ENCODE results near the gene SH3TC2. TPM values are rescaled to one million over a fixed set of nuclear protein-coding genes. Genes with fewer than 3 reads are reported as not detected.

Gene SH3TC2
- total and polyA plus RNA-seq, 10 of the 15 experiments (the other 5 are each of a cell fraction or from before 2014, with no cell fraction given): not detected

DNA sequence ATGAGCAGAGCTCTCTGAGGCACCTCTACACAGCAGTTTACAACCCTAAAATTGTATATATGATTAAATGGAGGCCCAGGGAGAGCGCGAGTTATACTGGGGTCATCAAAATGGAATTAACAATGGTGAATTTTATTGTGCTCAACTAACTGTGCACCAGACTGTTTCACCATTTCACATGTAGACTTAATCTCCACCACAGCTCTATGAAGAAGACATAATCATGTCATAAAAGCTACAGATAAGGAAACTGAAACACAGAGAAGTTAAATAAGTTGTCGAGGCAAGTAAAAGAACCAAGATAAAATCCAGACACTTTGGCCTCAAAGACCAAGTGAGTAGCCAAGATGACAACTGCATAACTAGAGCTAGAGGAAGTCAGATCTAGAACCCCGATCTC, 1.5 kb downstream of the SH3TC2 start:
- H3K27ac ChIP-seq (ENCODE audit: control insufficient read depth, insufficient read depth): no peak overlapping the region
- no peaks in the 10 kb centered on the region for H4K20me1 ChIP-seq (ENCODE audit: control insufficient read depth, insufficient read depth)
- no peak for FAIRE-seq
- POLR2A ChIA-PET: no interaction called here
- no TSS peak for BruUV-seq (replicated peaks)
- TF ChIP-seq ZBED1 (IDR thresholded peaks at IDR 0.05; ENCODE audit: borderline replicate concordance) (no peak), HDAC2 (IDR thresholded peaks at IDR 0.05) (no peak), SMAD5 (IDR thresholded peaks at IDR 0.05; ENCODE audit: low read depth) (no peak), POLR2AphosphoS2 (IDR thresholded peaks at IDR 0.05; ENCODE audit: low read depth, low read length) (no peak), FOXM1 (IDR thresholded peaks at IDR 0.05; ENCODE audit: low read depth, low read length) (no peak), SMAD1 (IDR thresholded peaks at IDR 0.05; ENCODE audit: low read depth, partially characterized antibody) (no peak), NFIC (IDR thresholded peaks at IDR 0.05; ENCODE audit: low read depth, low read length) (no peak)
- H3K27me3 ChIP-seq (replicated peaks in 1 of 2; ENCODE audit: control insufficient read depth in 2 of 2, insufficient read depth in 2 of 2, low read length in 1 of 2): no peaks in the 10 kb centered on the region; a peak in 1 of 4 replicates
- WGBS (ENCODE audit: insufficient coverage, insufficient replicate concordance, low lambda C conversion rate, missing lambda C conversion rate): 63% methylated on average over 4 of the region's 4 CpGs
- H2AFZ ChIP-seq (ENCODE audit: control insufficient read depth, low read depth, low read length): no peak overlapping the region
- H3K4me3 ChIP-seq: no peak overlapping the region
- no peaks in the 10 kb centered on the region for H3K36me3 ChIP-seq (ENCODE audit: control insufficient read depth in 2 of 2, insufficient read depth in 2 of 2, low read length in 1 of 2)
- H3K4me2 ChIP-seq (ENCODE audit: control insufficient read depth, insufficient read depth): no peak overlapping the region
- no peak for ATAC-seq
- intact Hi-C loops (cut with micrococcal nuclease; ENCODE audit: unreplicated experiment): no loop called here
- H3K4me1 ChIP-seq (ENCODE audit: control insufficient read depth, insufficient read depth, low read length): no peaks in the 10 kb centered on the region
- H3K9me3 ChIP-seq (replicated peaks; ENCODE audit: control insufficient read depth, insufficient read depth, low read length): no peaks in the 10 kb centered on the region
- CTCF ChIA-PET: no interaction called here
- RAD21 ChIA-PET (ENCODE audit: unreplicated experiment): no interaction called here
- H3K79me2 ChIP-seq (ENCODE audit: control insufficient read depth, insufficient read depth, low read length): no peaks in the 10 kb centered on the region
- H3K9ac ChIP-seq (ENCODE audit: control insufficient read depth, insufficient read depth, low read length): no peak overlapping the region
- in situ Hi-C loops (cut with MboI): no loop called here
- SMC1A ChIA-PET (ENCODE audit: uncharacterized antibody, unreplicated experiment): no interaction called here
- DNase-seq (ENCODE audit: low read depth, low spot score): no peak

DNA sequence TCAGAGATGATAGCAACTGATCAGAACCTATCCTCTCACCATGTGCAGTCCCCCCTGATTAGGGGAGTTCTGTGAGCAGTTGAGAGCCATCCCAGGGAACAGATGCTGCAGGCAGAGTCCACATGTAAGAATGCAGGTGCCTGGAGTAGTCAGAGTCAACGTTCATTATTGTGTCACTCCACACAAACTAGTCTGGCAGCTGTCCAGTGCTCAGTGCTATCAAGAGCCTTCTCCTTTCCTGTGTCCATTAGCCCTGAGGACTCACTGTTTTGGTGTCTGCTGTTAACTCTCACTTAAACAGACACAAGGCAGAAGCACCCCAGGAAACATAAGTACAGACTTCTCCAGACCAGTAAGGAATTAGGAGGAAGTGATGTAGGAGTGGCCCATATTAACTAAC, 2.5 kb downstream of the SH3TC2 start:
- H4K20me1 ChIP-seq (ENCODE audit: control insufficient read depth, insufficient read depth): no peaks in the 10 kb centered on the region
- no peak overlapping the region for H3K9ac ChIP-seq (ENCODE audit: control insufficient read depth, insufficient read depth, low read length)
- 0% methylated on average over 1 of the region's 1 CpG for WGBS (ENCODE audit: insufficient coverage, insufficient replicate concordance, low lambda C conversion rate, missing lambda C conversion rate)
- CTCF ChIA-PET: no interaction called here
- POLR2A ChIA-PET: no interaction called here
- no peak overlapping the region for H2AFZ ChIP-seq (ENCODE audit: control insufficient read depth, low read depth, low read length)
- no peak for FAIRE-seq
- H3K79me2 ChIP-seq (ENCODE audit: control insufficient read depth, insufficient read depth, low read length): no peaks in the 10 kb centered on the region
- no TSS peak for BruUV-seq (replicated peaks)
- intact Hi-C loops (cut with micrococcal nuclease; ENCODE audit: unreplicated experiment): no loop called here
- H3K4me1 ChIP-seq (ENCODE audit: control insufficient read depth, insufficient read depth, low read length): no peaks in the 10 kb centered on the region
- H3K36me3 ChIP-seq (ENCODE audit: control insufficient read depth in 2 of 2, insufficient read depth in 2 of 2, low read length in 1 of 2): no peaks in the 10 kb centered on the region
- SMC1A ChIA-PET (ENCODE audit: uncharacterized antibody, unreplicated experiment): no interaction called here
- H3K9me3 ChIP-seq (replicated peaks; ENCODE audit: control insufficient read depth, insufficient read depth, low read length): no peaks in the 10 kb centered on the region
- H3K4me2 ChIP-seq (ENCODE audit: control insufficient read depth, insufficient read depth): no peak overlapping the region
- H3K4me3 ChIP-seq: no peak overlapping the region
- in situ Hi-C loops (cut with MboI): no loop called here
- no peaks in the 10 kb centered on the region; a peak in 1 of 4 replicates for H3K27me3 ChIP-seq (replicated peaks in 1 of 2; ENCODE audit: control insufficient read depth in 2 of 2, insufficient read depth in 2 of 2, low read length in 1 of 2)
- RAD21 ChIA-PET (ENCODE audit: unreplicated experiment): no interaction called here
- no peak for DNase-seq (ENCODE audit: low read depth, low spot score)
- no peak overlapping the region for H3K27ac ChIP-seq (ENCODE audit: control insufficient read depth, insufficient read depth)
- ATAC-seq: no peak
- TF ChIP-seq, protein P1, sequence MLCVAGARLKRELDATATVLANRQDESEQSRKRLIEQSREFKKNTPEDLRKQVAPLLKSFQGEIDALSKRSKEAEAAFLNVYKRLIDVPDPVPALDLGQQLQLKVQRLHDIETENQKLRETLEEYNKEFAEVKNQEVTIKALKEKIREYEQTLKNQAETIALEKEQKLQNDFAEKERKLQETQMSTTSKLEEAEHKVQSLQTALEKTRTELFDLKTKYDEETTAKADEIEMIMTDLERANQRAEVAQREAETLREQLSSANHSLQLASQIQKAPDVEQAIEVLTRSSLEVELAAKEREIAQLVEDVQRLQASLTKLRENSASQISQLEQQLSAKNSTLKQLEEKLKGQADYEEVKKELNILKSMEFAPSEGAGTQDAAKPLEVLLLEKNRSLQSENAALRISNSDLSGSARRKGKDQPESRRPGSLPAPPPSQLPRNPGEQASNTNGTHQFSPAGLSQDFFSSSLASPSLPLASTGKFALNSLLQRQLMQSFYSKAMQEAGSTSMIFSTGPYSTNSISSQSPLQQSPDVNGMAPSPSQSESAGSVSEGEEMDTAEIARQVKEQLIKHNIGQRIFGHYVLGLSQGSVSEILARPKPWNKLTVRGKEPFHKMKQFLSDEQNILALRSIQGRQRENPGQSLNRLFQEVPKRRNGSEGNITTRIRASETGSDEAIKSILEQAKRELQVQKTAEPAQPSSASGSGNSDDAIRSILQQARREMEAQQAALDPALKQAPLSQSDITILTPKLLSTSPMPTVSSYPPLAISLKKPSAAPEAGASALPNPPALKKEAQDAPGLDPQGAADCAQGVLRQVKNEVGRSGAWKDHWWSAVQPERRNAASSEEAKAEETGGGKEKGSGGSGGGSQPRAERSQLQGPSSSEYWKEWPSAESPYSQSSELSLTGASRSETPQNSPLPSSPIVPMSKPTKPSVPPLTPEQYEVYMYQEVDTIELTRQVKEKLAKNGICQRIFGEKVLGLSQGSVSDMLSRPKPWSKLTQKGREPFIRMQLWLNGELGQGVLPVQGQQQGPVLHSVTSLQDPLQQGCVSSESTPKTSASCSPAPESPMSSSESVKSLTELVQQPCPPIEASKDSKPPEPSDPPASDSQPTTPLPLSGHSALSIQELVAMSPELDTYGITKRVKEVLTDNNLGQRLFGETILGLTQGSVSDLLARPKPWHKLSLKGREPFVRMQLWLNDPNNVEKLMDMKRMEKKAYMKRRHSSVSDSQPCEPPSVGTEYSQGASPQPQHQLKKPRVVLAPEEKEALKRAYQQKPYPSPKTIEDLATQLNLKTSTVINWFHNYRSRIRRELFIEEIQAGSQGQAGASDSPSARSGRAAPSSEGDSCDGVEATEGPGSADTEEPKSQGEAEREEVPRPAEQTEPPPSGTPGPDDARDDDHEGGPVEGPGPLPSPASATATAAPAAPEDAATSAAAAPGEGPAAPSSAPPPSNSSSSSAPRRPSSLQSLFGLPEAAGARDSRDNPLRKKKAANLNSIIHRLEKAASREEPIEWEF (IDR thresholded peaks at IDR 0.05; ENCODE audit: insufficient replicate concordance, low read depth, low read length): no peak
- TF ChIP-seq, protein P2, sequence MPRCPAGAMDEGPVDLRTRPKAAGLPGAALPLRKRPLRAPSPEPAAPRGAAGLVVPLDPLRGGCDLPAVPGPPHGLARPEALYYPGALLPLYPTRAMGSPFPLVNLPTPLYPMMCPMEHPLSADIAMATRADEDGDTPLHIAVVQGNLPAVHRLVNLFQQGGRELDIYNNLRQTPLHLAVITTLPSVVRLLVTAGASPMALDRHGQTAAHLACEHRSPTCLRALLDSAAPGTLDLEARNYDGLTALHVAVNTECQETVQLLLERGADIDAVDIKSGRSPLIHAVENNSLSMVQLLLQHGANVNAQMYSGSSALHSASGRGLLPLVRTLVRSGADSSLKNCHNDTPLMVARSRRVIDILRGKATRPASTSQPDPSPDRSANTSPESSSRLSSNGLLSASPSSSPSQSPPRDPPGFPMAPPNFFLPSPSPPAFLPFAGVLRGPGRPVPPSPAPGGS (IDR thresholded peaks at IDR 0.05; ENCODE audit: borderline replicate concordance, insufficient read depth, low read depth, low read length, poor library complexity, severe bottlenecking): no peak
- no peak for TF ChIP-seq MEF2A (IDR thresholded peaks at IDR 0.05; ENCODE audit: insufficient read depth, low read depth, low read length)
- no peak for TF ChIP-seq ZNF384 (IDR thresholded peaks at IDR 0.05; ENCODE audit: borderline replicate concordance, low read depth, low read length)
- TF ChIP-seq, protein P3, sequence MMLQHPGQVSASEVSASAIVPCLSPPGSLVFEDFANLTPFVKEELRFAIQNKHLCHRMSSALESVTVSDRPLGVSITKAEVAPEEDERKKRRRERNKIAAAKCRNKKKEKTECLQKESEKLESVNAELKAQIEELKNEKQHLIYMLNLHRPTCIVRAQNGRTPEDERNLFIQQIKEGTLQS (IDR thresholded peaks at IDR 0.05; ENCODE audit: borderline replicate concordance, extremely low read depth, low read depth, low read length): no peak

All from GM12878 (cell line).